GM18526 (cell line): ENCODE results near the gene APBB2.

Experiments used
- POLR2A ChIP-seq: IDR thresholded peaks from 3 replicates; pipeline ENCODE4 v1.6.1; 2011; ENCODE audit not compliant: insufficient read length; ENCODE audit errors: extremely low read depth

Gene APBB2

GRCh38 chr4:40933272-40934053, 280.9 kb downstream of the APBB2 start:
- TF ChIP-seq POLR2A, result no peak

DNA sequence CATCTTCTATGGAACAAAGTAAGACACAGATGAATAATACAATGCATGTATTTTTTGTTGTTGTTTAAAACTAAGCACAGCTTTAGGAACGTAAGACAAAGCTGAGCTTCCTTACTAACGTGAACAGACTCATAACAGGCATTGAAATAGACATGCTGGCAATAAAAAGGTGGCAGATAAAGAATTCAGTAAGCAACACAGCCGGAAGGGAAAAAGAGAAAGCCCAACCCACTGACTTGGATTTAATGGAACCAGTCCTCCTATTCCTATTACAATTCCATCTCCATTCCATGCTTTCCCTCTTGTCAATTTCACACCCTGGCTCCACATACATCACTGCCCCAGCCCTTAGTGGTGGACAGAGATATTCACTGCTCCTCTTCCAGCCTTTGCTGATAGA, 282.5 kb downstream of the APBB2 start:
- TF ChIP-seq POLR2A, result no peak

- TF ChIP-seq POLR2A, result no peak
Measured at GRCh38 chr4:40931238-40931637, 283.1 kb downstream of the APBB2 start.

DNA sequence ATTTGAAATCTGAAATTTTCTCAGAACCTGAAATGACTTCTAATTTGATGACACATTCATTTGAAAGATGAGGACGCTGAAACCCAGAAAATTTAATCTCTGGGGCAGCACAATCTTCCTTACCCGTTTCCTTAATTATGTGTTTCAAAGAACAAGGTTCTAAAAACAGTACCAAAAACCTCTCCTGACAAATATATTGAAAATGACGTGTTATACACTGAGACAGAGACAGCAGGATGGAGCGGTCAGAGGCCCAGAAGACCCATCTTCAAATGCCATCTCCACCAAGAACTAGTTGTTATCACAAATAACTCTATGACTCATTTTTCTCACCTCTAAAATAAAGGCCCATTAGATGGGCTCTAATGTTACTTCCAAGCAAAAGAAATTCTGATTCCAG, 287.3 kb downstream of the APBB2 start:
- TF ChIP-seq POLR2A, result no peak

DNA sequence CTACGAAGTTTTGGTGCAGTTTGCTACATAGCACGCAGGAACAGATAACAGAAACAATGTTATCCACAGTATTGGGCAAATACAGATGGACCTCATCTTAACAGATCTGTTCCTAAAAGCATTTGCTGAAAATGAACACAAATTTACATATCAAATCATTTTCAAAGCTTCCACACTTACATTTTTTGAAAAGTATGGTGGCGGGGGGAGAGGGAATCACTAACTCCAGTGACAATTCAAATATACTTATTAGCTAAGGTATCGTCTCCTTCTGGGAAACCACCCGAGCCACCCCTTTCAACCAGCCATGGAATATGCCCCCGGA, 289.6 kb downstream of the APBB2 start:
- TF ChIP-seq POLR2A, result no peak

GRCh38 chr4:40924096-40924792, 290.1 kb downstream of the APBB2 start:
- TF ChIP-seq POLR2A, result no peak

- TF ChIP-seq POLR2A, result no peak
Measured at GRCh38 chr4:40923316-40924095, 290.8 kb downstream of the APBB2 start.

GRCh38 chr4:40918330-40918729, 296.0 kb downstream of the APBB2 start:
- TF ChIP-seq POLR2A, result no peak

GRCh38 chr4:40916880-40917279, 297.5 kb downstream of the APBB2 start:
- TF ChIP-seq POLR2A, result no peak

DNA sequence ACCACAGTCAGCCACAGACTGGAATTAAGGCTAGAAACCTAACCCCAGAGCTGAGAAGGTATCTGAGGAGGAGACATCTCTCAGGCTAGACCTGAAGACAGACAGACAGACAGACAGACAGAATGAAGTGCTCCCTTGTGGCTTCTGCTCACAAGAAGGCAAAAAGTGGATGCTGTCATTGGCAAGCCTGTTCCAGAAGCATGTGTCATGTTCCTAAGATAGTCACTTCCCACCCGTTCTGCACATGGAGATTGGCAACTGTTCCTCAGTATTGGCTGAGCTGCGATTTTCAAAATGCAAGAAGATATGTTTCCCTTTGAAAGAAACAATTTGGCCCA, 298.2 kb downstream of the APBB2 start:
- no peak for TF ChIP-seq POLR2A

- TF ChIP-seq POLR2A, result no peak
Measured at GRCh38 chr4:40915318-40916217, 298.8 kb downstream of the APBB2 start.

DNA sequence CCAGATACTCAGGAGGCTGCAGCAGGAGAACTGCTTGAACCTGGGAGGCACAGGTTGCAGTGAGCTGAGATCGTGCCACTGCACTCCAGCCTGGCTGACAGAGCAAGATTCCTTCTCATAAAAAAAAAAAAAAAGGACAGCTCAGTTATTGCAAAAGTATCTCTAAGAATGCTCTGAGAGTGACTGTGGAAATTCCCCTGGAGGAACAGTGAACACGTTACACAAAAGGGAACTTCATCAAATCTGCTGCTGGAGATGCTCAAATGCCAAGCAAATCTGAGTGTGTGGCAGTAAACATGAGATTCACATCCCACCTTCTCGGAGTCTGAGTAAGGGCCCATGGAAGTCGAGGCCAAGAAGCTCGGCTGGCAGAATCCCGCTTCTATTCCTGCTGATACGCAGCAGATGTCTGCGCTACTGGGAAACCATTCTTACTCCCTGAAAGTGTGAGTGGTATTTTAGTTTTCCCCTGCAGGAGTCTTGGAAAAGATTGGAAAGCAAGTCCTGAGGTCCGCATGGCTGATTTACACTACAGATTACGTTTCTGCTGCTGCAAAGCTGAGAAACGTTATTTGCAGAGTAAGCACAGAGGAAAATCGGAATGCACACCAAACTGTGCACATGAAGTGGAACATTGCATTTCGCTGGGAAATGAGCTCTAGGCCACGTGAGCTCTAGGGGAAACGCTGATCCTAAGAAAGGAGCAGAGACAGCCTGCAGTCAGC, 301.7 kb downstream of the APBB2 start:
- TF ChIP-seq POLR2A, result no peak

DNA sequence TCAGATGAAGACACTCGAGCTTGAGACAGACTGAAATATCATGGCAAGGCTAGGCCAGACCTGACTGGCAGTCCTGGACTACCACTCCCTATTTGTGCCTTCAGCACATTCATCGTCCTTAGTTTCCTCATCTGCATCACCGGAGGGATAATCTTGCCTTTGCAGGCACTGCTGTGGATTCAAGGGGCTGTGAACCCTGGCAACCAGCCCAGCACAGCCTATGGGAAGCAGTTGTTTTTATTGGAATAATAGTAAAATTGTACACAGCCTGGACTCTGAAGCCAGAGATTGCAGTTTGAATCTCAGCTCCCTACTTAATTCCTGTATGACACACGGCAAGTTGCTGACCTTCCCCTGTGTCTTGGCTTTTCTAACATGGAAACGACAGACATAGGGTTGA, 303.6 kb downstream of the APBB2 start:
- no peak for TF ChIP-seq POLR2A

DNA sequence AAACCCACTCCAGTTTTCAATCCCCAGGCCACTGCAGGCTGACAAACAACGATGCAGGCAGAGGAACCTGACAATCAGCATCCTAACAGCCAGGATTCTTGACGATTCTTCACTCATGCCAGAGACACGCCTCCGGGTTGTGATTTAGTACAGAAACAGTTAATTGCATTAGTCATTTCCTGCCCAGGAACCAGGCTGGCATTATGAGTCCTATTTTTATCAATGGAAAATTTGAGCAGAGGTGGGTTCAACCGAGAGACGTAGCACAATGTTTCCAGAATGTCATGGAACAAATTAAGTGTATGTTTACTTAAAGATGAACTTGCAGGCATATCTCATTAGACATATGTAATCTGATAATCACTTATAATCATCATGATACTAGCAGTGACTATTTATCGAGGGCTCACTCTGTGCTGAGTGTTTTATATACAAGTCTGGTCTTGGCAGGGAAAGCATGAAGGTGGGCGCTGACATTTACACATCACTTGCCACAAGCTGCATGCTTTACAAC, 304.9 kb downstream of the APBB2 start:
- no peak for TF ChIP-seq POLR2A
